NK-92 (cell line): ENCODE data around the gene BCO2.
"Not testable (repeated sequence)": the region's sequence is repeated elsewhere in the genome, so short reads cannot be mapped to it uniquely, and the experiment has no call there.

Experiments used
- DNase-seq: peaks from one replicate; lab custom pipeline; 2025; ENCODE audit not compliant: unreplicated experiment; lab: John Stamatoyannopoulos, UW

The BCO2 gene, protein sequence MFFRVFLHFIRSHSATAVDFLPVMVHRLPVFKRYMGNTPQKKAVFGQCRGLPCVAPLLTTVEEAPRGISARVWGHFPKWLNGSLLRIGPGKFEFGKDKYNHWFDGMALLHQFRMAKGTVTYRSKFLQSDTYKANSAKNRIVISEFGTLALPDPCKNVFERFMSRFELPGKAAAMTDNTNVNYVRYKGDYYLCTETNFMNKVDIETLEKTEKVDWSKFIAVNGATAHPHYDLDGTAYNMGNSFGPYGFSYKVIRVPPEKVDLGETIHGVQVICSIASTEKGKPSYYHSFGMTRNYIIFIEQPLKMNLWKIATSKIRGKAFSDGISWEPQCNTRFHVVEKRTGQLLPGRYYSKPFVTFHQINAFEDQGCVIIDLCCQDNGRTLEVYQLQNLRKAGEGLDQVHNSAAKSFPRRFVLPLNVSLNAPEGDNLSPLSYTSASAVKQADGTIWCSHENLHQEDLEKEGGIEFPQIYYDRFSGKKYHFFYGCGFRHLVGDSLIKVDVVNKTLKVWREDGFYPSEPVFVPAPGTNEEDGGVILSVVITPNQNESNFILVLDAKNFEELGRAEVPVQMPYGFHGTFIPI

DNA sequence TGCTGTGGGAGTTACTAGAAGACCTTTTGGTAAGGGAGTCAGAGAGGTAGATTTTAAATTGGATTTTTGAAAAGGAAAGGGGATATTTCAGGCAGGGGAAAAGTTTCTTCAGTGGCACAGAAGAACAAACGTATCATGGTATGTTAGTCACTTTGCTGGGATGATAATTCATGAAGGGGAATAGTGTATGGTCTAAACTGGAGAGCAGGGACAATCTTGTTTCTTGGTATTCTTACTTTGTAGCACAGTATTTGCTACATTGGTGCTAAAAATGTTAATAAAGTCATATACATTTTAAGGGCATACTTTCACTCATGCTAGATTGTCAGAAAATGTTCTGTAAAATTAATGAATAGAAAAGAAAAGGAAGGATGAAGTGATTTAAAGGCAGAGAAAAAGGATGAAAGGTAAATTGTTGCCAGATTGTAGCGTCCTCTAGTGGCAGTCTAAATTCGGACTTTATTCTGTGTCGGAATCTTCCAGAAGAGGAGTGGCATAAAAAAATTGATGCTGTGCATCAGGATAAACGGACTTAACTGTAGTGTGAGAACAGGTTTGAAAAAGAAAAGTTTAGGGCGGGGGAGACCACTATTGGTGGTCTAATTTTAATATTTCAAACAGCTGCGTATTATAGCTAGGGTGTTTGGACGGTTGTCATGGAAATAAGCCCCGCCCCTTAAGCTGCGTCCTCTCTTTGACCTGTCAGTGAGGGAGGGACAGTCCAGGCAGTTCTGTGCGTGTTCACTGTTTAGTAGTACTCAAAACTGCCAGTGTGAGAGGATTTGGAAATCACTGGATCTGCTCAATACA lies at the start of gene BCO2:
Gene BCO2 (plus strand): TSS at position 724 of the 810 bp plus-strand sequence. CDS start 90 bp downstream, outside the sequence.
- no peak for DNase-seq

DNA sequence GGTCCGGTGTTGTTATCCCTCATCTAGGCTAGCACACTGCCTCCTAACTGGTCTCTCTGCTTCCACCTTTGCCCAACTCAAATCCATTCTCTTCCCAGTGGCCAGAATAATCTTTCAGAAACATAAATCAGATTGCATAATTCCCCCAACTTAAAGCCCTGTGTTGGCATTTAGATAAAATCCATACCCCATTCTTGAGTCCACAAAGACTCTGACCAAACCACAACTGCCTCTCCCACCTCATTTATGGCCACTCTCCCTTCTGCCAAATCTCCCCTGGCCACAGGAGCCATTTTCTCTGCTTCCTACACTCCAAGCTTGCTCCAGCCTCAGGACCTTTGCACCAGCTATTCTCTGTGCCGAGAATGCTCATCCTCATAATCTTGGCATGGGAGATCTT lies 48.3 kb upstream of the BCO2 start:
- DNase-seq = no peak

DNA sequence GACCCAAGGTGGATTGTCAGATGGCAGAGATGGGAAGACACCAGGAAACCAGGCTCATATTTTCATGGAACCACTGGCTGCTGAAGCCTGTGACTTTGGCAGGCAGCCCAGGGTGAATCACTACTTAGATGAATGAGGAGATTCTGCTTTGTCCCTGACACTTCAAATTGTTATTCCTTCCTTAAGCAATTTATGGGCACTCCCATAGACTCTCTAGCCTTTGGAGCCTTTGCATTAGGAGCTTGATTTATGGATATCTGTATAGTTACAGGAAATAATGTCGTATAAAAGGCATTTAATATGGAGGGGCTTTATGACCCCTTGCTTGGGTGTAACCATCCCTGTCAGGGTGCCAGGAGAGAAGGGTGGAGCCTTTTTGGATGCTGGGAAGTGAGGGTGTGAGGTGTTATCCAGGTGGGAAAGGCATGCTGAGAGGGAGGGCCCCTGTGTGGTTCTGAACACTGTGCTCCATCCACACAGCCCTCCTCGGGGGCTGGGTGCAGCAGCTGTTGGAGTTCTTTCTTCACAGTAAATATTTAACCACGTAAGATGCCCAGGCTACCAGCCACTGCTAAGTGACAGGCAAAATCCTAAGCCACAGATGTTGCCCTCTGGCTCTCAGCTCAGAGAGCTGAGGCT lies 46.7 kb upstream of the BCO2 start:
- DNase-seq = no peak

DNA sequence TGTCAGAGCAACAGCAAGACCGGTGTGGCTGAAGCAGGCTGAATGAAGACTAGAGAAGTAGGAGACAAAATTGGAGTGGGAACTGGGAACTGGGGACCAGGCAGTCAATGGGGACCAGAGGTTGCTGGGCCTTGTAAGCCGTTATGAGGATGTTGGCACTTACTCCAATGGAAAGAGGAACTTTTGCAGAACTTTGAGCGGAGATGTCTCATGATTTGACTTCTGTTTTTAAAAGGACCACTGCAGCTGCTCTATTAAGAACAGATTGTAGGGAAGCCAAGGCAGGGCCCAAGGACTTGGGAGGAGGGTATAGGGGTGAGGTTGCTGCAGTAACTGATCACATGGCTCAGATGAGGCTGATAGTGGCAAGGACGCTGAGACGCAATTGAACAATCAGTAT lies 45.7 kb upstream of the BCO2 start:
- DNase-seq = no peak

DNA sequence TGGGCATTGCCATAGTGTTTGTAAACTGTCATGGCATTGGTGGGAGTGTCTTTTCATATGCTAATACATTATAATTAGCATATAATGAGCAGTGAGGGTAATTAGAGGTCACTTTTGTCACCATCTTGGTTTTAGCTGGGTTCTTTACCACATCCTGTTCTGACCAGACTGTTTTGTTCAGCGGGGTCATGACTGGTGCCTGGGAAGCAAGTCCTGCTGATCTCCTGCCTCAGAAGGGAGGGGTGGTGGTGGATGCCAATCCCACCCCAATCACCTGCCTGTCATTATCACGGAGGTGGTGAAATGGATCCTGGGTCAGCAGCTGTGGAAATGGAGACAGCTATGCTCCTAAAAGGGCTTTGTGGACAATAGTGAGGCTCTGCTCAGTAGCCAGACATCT lies 42.6 kb upstream of the BCO2 start:
- no peak for DNase-seq

DNA sequence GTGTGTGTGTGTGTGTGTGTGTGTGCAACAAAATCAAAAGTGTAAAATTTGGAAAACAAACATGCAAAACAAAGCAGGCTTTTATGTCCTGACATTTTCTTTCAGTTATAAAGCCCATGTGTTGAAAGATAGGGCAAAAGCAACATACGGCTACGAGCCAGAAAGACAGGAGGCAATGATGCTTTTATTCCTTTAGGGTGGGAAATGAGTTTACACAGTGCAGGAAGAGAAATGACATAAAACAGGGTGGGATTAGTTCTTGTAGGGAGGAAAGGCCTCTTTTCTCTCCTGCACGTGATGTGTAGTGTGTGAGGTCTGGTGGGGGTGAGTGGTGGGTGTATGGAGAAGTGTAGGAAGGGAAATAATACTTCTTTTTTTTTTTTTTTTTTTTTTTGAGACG lies 40.8 kb upstream of the BCO2 start:
- DNase-seq = no peak

DNA sequence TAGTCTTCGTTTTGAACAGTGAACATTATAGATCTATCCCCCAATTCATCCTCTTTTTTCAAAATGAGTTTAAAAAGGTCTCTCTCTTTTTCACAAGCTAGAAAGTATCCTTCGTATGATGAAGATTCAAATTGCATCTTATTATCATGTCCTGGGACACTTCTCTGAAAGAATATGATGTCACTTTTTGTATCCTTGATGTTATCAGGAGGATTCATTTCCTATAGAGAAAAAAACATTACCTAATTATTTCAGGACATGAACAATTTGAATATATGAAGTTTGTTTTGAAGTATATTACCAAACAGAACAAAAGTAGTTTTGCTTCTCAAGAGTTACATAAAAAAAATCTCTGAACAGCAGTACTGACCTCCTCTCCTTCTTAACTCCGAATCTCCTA lies 31.7 kb upstream of the BCO2 start:
- DNase-seq = no peak

DNA sequence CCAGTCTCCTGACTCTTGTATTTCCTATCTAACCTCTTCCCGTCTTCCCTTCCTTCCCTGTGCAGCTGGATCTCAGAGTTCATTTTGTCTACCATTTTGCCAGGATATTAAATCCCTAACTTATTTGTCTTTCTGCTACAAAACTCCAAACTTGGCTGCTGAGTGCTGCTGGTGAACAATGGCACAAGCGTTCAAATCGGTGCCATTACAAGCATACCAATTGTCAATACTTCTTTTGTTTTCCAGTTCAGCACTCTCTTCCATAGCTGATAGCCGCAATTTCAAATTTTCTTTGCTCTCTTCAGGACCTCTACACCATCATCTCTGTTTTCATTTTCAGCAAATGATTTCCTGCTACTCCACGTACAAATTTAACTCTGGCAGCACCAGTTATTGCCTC lies 24.8 kb upstream of the BCO2 start:
- no peak for DNase-seq

DNA sequence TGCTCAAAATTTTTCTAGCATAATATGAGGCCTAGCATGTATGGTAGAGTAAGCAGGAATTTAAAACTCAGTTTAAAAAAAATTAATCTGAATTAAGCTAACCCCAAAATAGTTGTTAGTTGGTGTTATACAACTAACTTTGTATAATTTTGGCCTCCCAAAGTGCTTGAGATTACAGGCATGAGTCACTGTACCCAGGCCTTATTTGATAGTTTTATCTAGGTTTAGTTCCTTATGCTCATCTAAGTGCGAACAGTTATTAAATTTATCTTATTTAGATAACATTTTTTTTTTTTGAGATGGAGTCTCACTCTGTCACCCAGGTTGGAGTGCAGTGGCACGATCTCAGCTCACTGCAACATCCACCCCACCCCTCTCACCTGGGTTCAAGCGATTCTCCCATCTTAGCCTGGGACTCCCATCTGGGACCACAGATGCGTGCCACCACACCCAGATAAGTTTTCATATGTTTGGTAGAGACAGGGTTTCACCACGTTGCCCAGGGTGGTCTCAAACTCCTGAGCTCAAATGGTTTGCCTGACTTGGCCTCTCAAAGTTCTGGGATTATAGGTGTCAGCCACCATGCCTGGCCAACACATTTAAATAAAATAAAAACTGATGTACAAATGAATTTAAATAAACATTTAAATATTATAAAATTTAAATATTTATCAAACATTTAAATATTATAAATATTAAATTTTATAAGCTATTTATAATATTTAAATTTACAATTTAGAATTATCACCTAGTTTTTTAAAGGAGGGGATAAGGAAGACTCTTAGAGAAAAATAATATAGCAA lies 19.0 kb upstream of the BCO2 start:
- DNase-seq = no peak

DNA sequence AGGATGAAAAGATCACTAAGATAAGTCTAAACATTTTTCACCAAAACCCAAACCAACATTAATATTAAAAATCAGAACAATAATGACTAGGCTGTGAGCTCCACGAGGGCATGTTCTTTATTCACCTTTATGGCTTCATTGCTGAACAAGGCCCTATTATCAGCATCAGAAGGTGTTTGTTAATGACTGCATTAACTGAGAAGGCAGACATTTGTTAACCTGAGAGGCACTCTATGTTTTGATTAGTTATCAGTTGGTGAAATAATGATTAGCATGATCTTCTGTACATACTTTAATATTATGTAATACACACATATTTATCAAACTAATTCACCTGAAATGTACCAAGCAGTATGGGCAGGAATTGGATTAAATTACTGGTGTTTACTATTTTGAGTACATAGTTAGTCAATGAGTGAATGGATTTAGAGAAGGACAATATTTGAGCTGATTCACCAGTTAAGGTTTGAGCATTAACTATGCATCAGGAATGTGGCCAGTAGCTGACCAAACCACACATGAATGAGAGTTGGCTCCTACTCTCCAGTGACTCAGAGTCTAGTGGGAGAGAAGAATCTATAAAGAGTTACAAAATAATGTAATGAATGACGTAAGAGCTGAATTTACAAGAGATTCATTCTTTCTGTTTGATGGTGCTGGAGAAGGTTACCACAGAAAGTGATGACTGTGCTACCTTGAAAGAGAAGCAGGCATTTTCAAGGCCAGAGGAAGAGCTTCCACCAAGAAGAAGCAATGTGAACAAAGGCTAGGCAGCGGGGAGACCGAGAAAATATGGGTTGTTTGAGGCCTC lies 18.2 kb upstream of the BCO2 start:
- DNase-seq = no peak

DNA sequence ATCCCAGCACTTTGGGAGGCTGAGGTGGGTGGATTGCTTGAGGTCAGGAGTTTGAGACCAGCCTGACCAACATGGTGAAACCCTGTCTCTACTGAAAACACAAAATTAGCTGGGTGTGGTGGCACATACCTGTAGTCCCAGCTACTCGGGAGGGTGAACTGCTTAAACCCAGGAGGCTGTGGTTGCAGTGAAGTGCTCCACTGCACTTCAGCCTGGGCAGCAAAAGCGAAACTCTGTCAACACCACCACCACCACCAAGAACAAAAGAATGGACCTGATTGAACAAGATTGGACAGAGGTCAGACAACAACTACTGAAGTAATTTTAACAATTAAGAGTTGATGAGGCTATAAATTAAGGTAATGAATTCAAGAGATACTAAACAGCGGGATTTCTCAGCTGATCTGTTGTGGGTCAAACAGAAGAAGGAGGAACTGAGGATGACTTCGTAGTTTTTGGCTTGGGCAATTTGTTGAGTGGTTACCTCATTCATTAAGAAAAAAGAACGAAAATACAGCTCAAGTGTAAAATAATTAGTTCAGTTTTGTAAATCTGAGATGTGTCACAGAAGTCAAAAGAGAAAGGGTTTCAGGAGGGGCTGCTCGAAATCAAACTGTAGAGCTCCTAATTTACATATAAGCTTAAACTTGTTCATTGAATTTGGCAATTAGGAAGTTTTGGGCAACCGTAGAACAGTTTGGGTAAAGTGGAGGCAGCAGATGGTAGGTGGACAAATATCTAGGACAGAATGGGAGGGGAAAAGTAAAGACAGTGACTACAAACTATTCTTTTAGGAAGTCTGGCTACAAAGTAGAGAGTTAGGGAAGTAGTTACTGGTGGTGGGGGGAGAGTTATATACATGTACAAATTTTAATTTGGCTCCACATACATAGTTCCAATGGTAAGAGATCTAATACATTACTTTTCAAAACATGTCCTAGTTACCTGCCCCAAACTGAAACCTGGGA lies 15.9 kb upstream of the BCO2 start:
- DNase-seq = no peak

DNA sequence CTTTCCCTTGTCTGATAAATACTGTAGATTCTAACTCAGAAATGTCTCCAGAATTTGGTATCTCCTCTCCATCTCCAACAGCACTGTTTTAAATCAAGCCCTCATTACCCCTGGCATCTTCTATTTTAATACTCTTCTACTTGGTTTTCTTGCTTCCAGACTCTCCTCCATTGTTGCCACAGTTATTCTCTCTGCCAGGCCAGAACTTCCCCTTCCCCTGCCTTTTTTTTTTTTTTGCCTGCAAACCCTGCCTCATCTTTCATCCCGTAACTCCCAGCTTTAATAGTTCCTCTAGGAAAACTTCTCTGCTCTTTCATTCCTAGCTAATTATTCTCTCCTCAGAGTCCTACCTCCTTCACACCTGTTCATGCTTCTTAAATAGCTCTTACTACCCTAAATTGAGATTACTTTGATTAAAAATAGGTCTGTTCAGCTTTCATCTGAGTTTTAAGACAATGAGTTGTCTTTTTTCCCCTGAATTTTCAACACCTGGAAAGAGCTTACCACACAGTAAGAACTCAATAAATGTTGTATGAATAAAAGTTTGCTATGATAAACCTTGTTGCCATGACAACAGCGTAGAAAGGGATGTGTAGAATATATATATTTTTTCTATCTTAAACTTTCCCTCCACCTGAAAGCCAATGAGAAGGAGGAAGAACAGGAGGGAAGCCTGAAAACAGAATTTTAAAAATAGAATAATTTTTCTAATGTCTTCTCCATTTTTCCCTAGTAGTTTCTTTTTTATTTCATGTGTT lies 15.0 kb upstream of the BCO2 start:
- DNase-seq = no peak

DNA sequence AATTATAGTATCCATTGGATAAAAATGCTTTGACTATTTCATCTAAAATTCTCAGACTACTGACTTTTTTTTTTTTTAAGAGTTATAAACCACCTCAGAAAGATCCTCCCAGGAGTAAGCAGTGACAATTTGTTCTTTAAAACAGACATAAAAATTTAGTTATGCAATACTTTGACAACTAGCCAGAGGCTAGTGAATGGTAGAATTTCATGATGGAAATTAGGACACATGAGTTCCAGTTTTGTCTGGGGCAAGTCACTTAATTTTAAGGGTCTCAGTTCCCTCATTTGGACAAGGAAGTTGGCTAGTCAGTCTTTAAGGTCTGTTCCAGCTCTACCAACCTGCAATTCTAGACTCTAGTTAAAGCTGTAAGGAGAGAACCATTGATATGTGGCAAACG lies 14.3 kb upstream of the BCO2 start:
- DNase-seq = no peak

DNA sequence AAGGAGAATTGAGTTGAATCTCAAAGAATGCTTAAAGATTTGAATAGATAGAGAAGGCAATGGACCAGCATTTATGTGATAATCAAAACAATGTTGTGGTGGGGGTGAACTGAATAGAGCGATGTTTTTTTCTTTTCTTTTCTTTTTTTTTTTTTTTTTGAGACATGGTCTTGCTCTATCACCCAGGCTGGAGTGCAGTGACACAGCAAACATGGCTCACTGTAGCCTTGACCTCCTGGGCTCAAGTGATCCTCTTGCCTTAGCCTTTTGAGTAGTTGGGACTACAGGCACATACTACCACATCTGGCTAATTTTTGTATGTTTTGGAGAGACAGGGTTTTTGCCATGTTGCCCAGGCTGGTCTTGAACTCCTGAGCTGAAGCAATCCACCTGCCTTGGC lies 13.1 kb upstream of the BCO2 start:
- DNase-seq = not testable (repeated sequence)

DNA sequence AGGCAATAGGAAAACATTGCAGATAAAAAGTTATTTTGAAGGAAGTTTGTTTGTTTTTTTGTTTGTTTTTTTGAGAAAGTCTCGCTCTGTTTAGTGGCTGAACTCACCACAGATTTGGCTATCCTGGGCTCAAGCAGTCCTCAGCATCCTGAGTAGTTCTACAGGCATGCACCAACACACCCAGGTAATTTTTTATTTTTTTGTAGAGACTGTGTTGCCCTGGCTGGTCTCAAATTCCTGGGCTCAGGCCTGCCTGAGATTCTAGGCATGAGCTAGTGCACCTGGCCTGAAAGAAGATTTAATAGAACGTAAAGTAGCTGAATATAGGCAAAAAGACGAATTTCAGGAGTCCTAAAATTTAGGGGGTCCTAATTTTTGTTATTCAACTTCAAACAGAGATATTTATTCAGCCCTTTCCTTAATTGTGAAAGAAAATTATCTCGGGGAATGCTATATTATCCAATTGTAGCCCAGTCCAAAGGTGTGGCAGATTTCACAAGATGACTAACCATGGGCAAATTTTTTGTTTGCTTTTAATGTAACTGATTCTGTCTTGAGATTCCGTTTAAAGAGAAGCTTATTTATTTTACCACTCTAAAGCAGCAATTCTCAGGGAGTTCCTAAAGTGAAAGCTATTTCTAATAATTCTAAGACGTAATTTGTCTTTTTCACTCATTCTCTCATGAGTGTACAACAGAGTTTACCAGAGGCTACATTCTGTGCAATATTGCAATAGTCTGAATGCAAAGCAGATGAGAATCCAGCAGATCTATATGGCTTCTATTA lies 12.4 kb upstream of the BCO2 start:
- no peak for DNase-seq

DNA sequence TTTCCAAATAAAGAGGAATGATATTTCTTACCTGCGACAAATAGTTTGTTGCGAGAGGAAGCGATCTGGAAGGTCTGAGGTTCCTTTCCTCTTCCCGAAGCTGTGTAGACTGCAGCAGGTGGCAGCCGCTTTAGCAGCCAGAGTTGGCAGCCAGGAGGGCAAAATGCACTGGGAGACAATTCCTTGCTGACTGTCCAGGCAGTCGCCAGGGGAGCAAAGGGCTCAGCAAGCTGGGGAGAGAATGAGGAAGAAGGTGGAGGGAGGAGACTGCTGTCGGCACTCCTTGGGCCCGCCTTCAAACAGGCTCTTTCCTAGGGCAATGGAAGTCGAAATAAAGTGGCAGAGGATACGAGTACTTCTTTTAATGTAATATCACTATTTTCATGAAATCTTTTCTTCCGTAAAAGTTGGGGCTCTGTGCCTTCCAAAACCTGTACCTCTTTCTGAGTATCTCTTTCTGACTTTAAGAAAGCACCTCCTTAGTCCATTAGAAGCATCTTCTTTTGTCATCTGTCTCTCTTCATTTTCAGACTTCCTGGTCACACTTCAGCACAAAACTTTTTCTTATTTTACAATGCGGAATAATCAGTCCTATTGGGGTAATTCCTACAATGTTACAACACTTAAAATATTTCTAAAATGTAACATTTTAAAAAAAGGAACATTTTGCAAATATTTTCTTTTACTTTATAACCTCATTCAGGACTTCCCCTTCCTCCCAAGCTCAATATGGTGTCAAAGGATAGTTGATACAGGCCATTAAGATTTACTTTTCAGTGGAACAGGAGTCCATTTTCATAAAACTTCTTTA lies 11.2 kb upstream of the BCO2 start, which contains the start of gene IL18:
Gene IL18 (minus strand): TSS at position 220 of the 811 bp plus-strand sequence. CDS start 9,041 bp downstream, outside the sequence.
- DNase-seq = no peak
